HFF-Myc (cell line): ENCODE results near the gene SPINT4.
"Not testable (repeated sequence)": the region's sequence is repeated elsewhere in the genome, so short reads cannot be mapped to it uniquely, and the experiment has no call there.

ENCODE experiments used
- DNase-seq: peaks from one replicate; pipeline ENCODE4 v3.0.0-alpha.2; 2011; ENCODE audit warnings: low read depth; ENCODE audit errors: extremely low read depth
- H3K4me3 ChIP-seq: replicated peaks from 2 replicates; pipeline ENCODE4 v1.5.1; 2011; ENCODE audit warnings: low read depth, mild to moderate bottlenecking, control low read depth, low read length
- TF ChIP-seq, protein P1 (sequence below): IDR thresholded peaks from 2 replicates; pipeline ENCODE4 v1.5.1; 2012; ENCODE audit warnings: mild to moderate bottlenecking, low read depth, low read length, control low read depth; ENCODE audit errors: missing control alignments

SPINT4 gene

DNA sequence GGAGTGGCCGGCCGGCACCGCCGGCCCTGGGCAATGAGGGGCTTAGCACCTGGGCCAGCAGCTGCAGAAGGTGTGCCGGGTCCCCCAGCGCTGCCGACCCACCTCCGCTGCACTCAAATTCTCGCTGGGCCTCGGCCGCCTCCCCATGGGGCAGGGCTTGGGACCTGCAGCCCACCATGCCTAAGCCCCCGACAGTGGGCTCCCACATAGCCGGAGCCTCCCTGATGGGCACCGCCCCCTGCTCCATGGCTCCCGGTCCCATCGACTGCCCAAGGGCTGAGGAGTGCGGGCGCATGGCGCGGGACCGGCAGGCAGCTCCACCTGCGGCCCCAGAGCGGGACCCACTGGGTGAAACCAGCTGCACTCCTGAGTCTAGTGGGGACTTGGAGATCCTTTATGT lies 13.8 kb downstream of the SPINT4 start:
- H3K4me3 ChIP-seq = no peak overlapping the region
- TF ChIP-seq, protein P1, sequence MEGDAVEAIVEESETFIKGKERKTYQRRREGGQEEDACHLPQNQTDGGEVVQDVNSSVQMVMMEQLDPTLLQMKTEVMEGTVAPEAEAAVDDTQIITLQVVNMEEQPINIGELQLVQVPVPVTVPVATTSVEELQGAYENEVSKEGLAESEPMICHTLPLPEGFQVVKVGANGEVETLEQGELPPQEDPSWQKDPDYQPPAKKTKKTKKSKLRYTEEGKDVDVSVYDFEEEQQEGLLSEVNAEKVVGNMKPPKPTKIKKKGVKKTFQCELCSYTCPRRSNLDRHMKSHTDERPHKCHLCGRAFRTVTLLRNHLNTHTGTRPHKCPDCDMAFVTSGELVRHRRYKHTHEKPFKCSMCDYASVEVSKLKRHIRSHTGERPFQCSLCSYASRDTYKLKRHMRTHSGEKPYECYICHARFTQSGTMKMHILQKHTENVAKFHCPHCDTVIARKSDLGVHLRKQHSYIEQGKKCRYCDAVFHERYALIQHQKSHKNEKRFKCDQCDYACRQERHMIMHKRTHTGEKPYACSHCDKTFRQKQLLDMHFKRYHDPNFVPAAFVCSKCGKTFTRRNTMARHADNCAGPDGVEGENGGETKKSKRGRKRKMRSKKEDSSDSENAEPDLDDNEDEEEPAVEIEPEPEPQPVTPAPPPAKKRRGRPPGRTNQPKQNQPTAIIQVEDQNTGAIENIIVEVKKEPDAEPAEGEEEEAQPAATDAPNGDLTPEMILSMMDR = no peak
- no peak for DNase-seq

DNA sequence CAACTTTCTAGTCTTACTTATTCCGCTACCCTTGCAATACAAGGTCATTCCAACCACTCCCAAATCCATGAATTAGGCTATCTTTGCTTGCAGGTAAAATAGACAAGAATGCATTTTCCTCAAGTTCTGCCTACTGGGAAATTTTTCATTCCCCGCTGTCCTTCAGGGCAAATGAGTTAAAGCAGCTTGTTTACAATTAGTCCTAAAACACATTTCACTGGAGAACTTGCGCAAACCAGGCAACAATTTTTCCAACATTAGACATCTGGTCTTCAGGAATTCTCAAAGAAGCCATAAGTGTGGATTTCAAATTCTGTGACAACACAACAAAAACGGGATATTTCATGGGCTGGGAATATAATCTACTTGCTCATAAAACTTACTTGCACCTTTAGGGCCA lies 20.4 kb downstream of the SPINT4 start:
- H3K4me3 ChIP-seq = no peak overlapping the region
- DNase-seq = no peak
- TF ChIP-seq, protein P1 = no peak

DNA sequence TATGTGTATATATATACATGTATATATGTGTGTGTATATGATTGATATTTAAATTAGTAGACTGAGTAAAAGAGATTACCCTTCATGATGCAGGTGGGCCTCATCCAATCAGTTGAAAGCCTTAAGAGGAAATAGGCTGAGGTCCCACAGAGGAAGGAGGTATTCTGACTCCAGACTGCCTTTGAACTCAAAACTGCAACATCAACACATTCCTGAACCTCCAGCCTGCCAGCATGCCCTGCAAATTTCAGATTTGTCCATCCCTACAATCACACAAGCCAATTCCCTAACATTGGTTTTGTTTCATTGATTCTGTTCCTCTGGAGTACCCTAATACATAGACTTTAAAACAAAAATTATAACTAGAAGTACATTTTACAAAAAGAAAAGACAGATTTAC lies 22.9 kb downstream of the SPINT4 start:
- no peak for DNase-seq
- H3K4me3 ChIP-seq = no peak overlapping the region
- TF ChIP-seq, protein P1 = no peak

DNA sequence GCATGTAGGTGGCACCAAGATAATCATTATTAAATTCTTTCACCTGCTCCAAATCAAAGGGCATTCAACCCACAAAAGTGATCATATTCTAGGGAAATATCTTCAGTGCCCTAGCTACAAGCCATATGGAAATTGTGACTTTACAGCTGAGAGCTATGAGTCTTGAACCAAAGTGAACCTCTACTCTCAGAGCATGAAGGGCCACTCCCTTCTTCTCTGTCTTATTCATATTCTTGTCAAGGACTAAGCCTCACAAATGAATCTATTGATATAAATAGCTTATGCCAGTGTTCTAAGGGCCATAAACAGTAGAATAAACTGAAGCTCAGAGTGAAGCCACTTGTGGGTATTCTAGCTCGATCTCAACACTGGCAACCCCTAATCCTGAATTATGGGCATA lies 29.6 kb downstream of the SPINT4 start:
- no peak for DNase-seq
- no peak overlapping the region for H3K4me3 ChIP-seq
- TF ChIP-seq, protein P1 = no peak

DNA sequence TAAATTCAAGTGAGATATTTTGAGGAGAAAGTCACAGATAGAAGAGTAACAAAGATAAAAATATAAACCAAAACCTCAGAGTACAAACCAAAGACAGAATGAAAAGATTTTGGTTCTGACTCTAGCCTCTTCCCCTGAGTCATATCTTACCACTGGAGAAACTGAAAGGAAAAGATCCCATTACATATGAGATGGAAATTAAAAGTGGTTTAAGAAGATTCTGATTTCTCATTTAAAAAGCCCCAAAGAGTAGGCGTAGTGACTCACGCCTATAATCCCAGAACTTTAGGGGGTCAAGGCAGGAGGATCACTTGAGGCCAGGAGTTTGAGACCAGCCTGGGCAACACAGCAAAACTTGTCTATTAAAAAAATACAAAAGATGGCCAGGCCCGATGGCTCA lies 30.6 kb downstream of the SPINT4 start:
- H3K4me3 ChIP-seq = no peak overlapping the region
- TF ChIP-seq, protein P1 = no peak
- no peak for DNase-seq

DNA sequence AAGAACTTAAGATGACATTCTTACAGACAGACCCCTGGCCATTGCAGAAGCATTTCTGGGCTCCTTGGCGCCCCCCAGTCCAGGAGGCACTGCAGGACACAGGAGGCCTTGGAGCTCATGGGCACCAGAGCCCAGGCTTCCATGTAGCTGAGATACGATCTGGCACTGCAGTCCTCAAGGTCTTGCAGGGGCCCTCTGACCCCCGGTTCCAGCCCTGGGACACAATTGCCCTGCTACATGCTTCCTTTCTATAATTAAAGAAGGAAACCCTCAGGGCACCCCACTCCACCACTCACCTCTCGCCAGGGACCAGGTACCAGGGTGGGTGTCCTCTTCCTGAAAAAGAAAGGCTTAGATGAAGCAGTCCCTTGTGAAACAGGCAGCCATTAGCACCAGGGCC lies 35.9 kb downstream of the SPINT4 start:
- TF ChIP-seq, protein P1 = no peak
- H3K4me3 ChIP-seq = no peak overlapping the region
- no peak for DNase-seq

DNA sequence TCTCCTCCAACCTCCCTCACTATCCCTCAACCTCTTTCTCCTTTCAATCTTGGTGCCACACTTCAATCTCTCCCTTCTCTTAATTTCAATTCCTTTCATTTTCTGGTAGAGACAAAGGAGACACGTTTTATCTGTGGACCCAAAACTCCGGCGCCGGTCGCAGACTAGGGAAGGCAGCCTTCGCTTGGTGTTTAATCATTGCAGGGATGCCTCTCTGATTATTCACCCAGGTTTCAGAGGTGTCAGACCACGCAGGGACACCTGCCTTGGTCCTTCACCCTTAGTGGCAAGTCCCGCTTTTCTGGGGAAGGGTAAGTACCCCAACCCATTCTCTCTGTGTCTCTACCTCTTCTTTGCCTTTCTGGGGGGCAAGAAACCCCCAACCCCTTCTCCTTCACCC lies 37.8 kb downstream of the SPINT4 start:
- not testable (repeated sequence) for H3K4me3 ChIP-seq, DNase-seq

DNA sequence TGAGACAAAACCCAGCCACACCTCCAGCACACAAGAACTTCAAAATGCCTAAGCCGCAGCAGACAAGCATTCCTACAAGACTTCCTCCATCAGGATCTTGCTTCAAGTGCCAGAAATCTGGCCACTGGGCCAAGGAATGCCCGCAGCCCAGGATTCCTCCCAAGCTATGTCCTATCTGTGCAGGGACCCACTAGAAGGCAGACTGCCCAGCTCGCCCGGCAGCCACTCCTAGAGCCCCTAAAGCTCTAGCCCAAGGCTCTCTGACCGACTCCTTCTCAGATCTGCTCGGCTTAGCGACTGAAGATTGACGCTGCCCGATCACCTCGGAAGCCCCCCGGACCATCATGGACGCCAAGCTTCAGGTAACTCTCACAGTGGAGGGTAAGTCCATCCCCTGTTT lies 39.8 kb downstream of the SPINT4 start:
- DNase-seq, H3K4me3 ChIP-seq: not testable (repeated sequence)

DNA sequence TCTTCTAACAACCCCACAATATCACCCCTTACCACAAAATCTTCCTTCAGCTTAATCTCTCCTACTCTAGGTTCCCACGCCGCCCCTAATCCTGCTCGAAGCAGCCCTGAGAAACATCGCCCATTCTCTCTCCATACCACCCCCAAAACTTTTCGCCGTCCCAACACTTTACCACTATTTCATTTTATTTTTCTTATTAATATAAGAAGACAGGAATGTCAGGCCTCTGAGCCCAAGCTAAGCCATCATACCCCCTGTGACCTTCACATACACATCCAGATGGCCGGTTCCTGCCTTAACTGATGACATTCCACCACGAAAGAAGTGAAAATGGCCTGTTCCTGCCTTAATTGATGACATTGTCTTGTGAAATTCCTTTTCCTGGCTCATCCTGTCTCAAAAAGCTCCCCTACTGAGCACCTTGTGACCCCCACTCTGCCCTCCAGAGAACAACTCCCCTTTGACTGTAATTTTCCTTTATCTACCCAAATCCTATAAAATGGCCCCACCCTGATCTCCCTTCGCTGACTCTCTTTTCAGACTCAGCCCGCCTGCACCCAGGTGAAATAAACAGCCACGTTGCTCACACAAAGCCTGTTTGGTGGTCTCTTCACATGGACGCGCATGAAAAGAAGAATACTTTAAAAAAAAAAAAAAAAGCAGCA lies 42.6 kb downstream of the SPINT4 start:
- DNase-seq, H3K4me3 ChIP-seq: not testable (repeated sequence)
